HG02678 (cell line): ENCODE results near the gene LMAN1L.
A peak's percentile ranks its signal among the peaks of the same experiment; 100 is the strongest.

Experiments
- ATAC-seq: cut with Tn5 transposase; IDR thresholded peaks from one replicate; pipeline ENCODE4 v1.9.1; 2021; ENCODE audit warnings: mild to moderate bottlenecking, moderate library complexity; ENCODE audit not compliant: unreplicated experiment

The LMAN1L gene

DNA sequence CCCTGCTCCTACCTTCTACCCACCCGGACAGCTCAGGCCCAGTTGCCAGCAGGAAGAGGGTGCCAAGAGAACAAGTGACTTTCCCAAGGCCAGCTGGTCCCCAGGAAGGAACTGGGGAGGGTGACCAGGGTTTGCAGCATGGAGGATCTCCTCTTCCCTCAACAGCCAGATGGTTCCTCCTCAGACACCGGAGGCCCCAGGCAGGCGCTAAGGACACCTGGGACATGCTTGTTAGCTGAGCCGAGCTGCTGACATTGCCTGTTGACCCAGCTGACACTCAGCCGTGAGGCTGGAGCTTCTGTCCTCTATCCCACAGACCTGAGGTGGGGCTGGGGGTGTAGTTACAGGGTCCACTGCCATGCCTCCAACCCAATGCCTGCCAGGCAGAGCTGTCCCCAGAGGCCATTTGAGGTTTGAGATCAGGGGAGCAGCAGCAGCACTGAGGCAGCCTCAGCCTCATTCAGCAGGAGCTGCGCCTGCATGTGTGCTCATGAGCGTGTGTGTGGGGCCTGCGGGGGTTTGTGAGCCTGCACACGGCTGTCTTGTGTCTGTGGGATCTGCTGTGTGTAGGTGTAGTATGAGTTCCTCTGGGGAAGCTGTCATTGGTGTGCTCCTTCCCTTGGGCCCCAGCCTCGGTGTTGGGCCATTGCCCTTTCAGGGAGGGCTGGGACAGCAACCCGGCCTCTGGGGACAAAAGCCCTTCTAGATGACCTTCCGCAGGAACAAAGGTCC, 20.9 kb downstream of the LMAN1L start:
- ATAC-seq, result no peak

DNA sequence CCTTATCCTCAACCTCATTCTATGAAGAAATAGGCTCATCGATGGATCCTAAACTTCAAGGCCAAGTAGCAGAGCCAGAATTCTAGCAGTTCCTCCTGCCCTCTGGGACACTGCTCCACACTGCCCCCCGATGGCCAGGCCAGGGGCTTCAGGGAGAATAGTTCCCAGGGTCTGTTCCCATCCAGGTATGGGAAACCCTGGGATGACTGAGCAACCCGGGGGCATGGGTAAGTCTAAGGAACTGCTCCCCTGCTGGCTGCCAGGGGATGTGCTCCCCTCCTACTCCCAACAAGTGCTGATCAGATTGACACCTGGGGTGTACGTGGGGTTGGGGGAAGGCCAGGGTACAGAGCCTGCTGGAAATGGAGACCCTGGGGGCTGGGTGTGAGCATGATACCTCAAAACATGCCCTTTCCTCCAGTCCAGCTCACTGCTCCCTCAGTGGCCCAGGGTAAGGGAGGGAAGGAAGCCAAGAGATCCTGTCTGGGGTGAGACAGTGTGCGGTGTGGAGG, 22.7 kb downstream of the LMAN1L start:
- ATAC-seq, result no peak

DNA sequence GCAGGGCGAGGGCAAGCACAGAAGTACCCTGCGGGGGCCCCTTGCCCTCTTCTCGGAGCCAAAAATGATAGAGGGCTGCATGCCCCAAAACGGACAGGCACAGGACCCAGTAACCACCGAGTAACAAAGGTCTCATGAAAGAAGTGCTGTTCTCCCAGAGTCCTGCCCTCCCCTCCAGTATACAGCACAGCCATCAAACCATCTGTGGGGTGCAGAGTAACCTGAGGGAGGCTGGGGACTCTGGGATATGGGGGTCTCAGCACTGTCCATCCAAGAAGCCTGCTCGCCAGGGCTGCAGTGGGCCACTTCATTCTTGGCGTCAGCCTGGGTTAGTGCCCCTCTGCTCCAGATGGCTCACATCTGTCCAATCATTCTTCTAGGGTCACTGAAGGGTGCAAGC, 24.2 kb downstream of the LMAN1L start:
- no peak for ATAC-seq

DNA sequence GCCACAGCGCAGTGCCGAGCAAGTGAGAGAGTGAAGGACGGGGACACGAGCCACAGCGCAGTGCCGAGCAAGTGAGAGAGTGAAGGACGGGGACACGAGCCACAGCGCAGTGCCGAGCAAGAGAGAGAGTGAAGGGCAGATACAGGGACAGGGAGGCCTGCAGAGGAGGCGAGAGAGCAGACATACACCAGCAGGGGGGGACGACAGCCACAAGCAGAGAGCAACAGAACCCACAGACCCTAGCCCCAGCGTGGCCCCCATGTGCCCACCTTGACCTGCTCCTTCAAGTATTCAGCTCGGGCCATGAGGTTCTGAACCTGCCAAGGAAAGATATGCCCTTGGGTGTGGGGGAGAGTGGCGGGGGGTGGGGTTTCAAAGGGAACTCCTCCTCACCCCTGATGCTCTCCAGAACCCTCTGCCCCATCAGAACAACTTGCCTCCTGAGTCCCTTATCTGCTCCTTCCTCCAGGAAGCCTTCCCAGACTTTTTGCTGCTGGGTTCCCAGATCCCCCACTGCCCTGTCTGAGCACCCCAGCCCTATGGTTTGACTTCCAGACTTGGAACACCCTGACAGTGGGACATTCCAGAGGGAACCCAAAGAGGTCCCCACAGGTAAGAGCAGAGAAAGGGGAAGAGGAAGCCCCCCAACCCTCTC, 25.0 kb downstream of the LMAN1L start:
- no peak for ATAC-seq

DNA sequence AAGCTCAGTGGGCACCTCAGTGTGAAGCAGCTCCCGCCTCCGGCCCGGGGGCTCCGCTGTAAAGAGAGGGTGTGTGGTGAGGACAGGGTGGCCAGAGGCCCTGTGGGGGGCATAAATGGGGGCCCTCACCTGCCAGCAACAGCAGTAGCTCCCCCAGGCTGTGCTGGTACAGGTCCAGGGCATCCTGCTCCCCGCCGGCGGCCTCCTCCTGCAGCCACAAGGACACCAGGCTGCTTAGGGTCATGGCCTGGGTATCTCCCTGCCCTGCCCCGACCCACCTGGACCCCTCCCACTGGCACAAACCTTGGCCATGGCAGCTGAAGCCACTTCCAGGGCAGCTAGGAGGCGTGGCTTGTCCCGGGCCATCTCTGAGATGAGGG, 25.5 kb downstream of the LMAN1L start:
- ATAC-seq, result no peak

DNA sequence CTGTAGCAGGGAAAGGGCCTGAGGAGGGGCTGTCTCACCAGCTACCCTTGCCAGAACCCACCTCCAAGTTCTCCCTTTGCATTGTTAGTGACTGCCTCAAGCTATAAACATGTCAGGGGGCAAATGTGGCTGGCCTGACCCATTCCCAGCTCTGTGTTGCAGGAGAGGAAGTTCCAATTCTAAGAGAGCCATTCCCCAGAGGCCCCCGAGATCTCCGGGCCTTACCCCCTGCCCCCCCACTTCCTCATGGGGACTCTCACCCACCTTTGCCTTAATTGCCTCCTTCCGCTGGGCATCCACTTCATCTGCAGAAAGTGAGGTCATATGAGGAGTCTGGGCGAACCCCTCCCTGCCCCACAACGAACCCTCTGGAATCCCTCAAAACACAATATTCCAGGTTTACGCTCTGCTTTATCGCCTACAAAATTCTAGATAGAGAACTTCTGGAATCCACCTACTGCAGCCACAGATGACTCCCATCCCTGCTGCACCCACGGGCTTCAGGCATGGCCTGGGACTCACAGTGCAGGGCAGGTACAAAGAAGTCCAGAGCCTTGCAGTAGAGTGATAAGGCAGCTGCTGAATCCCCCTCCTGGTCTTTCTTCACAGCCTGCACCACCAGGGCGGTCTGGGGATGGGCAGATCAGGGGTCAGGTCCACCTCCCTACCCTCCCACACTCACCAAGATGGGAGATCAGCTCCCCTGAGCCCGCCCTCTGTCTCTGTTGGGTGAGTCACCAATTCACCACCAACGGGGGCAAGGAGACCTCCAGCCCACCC, 26.3 kb downstream of the LMAN1L start:
- no peak for ATAC-seq

DNA sequence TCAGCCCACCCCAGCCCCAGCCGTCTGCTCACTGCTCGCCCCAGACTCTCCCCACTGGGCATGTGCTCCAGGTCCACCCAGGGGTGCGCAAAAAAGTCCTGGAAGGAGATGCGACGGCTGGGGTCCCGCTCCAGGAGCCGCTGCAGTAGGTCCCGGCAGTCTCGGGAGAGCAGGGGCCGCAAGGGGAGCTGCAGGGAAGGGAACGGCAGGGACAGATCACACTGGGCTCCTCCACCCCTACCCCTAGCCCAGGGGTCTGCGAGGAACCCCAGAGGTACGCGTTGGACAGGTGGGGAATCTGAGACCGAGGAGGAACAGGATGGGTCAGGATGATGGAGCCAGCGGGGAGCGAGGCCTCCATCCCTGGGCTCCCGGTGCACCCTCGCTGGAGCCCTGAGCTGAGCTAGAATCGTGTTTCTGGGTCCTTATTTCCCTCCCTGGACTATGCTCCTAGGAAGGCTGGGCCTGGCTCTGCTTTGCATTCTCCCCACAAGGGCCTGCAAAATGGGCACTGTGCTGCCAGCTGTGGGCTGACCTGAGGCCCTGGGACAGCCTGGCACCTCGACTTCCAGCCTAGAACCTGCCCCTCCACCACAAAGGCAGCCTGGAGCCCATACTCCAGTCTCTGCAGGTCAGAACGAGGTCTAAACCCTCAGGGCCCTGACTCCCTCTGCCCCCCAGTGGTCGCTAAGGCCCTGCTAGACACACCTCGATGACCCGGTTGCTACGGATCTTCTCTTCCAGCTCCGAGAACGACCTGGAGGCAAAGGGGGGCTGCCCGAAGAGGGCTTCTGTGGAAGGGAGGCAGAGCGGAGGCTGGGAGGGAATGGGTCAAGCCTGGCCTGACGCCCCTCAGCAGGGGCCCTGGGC, 27.1 kb downstream of the LMAN1L start:
- ATAC-seq, result no peak

DNA sequence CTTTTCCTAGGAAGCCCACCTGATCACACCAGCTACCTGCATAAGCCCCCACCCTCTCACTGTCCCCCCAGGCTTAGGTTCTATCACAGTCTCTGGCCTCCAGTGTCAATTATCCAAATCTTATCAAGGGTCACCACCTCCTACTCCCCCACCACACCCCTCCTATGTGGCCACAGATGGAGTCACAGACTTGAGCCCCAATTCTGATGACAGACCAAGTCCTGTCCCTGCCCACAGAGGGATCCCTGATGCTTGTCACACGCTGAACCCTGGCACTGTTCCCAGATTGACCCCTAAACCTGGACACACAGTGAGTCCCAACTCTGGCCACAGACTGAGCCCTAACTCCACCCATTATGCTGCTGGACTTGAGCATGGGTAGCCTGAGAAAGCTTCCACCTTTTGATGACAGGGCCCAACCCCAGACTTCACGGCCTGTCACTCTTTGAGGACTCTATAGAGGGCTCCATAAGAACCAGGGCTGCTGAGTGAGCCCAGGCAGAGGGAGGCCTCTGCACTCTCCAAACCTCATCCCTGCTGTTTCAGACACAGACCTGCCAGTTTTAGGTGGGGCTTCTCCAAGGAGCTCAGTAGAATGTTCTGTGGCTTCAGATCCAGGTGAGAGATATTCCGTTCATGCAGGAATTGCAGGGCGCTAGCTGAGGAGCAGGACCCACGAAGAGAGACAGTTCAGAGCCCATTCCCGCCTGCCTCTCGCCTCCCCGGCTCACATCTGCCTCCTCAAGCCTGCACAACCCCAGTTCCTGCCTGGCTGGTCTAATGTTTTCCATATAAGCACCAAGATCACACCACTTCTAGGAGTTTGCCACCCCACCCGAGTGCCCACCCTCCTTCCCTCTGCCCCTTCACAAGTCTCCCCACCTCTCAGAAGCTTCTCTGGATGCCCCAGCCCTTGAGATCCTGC, 28.5 kb downstream of the LMAN1L start:
- ATAC-seq, result no peak

DNA sequence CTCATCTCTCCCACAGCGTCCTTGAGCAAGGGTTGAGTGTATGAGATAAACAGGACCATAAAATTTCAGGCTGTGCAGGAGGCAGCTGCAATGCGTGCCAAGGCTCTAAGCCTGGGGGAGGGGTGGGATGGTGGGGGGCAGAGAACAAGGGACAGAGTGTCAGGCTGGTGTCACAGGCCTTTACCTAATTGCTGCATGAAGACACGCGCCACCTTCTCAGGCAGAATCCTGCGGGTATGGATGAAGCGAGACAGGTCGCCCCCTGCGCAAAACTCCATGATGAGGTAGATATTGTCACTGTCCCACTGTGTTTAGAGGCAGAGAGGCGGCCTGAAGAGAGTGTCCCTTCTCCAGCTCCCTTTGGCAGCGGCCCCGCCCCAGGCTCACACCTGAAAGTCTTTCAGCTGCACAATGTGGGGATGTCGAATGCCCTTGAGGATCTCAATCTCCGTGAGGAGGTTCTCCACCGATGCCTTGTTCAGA, 29.3 kb downstream of the LMAN1L start:
- ATAC-seq, result no peak

DNA sequence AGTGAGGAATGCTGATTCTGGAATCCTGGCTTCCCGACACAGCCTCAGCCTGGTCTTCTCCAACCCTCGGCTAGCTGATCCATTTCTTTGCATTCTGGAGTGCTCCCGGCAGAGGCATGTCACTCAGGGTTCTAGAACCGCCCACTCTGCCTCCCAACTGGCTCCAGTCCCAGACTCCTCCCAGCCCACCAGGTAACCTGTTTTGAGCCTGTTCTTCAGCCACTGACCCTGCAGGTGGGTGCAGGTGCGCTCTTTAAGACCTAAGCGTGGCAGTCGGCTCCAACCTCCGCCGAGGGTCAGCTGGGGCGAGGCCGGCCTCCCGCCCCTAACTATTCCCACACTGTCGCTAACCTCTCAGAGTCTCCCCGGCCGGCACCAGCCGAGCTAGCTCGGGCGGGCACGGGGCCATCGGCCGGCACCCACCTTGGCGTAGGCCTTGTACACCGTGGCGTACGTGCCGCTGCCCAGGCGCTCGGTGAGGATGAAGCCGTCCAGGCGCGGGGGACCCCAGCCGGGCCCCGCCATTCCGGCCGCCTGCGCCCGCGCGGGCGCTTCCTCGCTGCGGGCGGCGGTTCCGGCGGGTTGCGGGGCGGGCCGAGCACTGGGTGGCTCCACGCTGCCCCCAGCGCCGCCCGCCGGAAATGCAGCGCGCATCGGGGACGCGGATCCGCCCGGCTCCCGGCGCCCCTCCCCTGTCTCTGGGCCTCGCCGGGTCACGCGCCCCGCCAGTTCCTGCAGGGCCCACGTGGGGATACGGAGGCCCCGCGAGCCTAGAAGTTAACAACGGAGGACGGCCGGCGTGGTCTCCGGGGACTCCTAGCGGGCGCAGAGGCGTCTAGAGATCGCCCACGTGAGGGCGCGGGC, 30.2 kb downstream of the LMAN1L start, which contains the start of gene ULK3:
Gene ULK3, minus strand, starts transcription at position 576 of the 864 bp plus-strand sequence. Its CDS starts 51 bp downstream, at position 525.
- peak; percentile 90 for ATAC-seq

DNA sequence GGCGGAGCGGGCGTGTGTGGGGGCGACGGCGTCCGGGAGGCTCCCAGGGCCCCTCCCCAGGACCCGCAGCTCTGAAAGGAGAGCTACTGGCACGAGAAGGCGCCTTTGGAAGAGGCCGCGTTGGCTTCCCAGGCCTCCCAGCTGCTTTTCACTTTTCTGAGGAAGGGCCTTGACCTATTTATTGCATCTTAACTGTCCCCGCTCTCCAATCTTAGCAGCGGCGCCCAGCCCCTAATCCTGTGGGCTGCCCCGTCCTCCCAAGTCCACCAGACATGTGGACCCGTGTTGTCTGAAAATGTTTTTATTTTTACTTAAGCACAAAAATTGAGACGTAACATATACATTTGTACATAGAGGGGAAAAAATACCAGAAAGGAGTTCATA, 30.8 kb downstream of the LMAN1L start:
- no peak for ATAC-seq

DNA sequence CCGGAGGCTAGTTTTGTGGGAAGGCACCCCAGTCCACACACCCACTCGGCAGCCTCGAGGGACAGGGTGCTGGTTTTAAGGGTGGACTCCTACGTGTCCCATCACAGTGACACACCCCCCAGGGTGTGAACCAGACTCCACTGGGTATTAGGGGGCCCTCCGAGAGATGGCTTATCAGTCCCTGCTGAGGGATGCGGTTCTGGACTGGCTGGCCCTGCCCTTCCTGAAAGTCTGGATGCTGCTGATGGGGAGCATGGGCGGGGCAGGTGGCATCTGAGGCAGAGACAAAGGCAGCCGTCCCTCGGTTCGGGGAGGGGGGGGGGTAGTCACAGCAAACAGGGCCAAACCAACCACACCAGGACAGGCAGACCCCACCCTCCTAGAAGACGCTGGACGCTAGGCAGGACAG, 31.3 kb downstream of the LMAN1L start:
- no peak for ATAC-seq

DNA sequence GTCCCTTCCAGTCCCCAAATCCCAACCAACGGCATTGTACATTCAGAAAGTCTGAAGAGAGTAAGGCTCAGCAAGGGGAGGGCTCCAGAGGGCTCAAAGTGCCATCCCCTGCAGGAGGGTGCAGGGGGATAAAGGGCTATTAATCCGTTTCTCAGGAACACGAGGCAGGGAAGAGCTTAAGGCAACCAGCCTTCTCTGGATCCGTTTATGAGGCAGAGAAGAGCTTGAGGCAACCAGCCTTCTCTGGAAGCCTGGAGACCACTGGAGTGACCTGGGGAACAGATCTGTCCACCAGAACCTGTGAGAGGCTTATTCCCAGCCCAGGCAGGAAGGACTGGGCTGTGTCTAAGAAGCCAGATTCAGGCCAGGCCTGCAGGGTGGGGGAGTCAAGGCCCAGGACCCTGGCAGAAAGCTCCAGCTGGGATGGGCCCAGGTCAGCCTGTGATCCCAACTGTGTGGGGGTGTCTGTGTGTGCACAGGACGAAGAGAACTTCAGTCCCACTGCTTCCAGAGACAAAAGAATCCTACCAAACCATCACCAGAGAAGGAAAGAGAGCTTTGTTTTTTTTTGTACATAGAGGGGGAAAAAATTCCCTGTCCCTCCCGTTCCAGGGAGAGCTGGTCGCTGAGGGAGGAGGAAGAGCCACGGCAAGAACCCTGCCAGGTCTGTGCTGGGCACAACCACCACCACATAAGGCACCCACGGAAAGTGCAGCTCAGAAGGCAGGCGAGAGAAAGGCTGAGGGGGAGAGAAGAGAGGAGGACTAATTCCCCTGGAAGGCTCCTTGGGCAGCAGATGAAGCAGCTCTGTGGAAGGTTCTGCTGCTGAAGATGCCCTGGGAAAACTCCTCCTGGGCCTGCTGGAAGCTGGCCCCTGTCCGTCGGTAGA, 31.9 kb downstream of the LMAN1L start:
- ATAC-seq, result no peak

DNA sequence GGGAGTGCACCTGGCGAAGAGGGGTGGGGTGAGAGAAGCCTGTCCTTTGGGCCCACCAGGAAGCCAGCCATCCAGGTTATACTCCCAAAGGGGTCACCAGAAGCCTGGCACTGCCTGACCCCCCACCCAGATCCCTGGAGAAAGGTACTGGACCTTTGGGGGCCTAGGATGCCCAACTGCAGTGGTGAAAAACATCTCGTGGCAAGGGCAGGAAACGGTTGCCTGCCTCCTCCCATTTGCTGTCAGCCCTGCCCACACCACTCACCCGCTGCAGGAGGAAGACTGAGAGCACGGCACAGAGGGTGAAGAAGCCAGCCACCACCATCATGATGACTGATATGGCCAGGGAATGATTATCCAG, 32.6 kb downstream of the LMAN1L start:
- ATAC-seq, result no peak

DNA sequence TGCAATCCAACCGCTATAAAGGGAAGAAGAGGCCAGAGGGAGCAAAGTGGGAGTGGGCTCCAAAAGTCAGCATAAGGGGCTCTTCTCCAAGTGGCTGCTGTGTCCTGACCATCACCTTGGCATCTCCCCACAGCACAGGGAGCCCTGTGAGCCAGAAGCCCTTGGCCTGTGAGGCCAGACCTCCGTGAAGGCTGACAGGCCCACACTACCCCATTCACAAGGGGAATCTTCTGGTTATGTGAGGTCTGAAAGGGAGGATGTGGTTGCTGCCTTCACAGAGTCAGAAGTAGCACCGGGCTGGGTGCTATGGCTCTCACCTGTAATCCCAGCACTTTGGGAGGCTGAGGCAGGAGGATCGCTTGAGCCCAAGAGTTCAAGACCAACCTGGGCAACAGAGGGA, 32.9 kb downstream of the LMAN1L start:
- no peak for ATAC-seq

DNA sequence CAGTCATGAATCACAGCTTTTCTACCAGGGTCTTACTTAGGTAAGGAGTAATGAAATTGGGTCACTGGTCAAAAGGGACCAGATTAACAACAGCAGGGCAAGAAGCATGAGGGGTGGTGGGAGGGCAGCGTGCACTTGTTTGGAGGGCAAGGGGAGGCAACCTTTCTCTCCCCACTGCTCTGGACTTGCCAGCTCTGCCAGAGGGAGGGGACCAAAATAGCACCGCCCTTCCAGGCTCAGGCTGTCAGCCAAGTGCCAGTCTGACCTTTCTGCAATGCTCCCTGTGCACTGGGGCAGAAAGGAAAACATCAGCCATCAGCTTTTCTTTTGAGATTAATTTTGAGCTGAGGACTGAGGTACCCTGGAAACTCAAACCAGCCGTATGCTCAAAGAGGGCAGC, 34.8 kb downstream of the LMAN1L start:
- ATAC-seq, result no peak

DNA sequence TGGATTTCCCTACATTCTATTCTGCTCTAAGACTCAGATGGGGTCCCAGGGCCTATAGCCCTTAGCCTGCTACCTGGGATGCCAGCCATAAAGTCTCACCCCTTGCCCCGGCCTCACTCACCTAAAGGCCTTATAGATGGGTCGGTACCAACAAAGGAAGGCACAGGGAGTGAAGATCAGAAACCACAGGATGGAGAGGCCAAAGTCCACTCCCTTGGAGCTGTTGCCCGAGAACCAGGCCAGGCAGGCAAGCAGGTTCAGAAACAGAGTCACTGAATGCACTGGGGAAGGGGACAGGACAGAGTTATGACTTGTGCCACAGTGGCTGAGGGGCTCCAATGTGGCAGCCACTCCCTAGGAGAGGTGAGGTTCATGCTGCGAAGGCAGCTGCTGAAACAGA, 37.8 kb downstream of the LMAN1L start:
- no peak for ATAC-seq

DNA sequence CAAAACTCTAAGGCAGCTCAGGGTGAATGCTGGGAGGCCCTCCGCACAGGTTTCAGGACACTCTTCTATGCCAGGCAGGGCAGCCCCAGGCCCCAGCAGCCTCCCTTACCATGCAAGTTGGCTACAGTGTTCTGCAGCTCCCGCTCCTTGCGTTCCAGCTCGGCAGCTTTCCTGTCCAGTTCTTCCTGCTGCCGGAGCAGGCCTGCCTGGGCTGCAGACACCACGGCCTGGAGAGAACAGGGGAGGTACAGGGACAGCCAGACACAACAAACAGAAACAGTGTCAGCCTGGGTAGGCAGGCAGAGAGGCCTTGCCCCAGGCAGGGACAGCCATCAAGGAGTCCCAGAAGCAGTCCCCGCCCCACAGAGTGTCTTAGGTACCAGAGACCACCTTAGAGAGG, 39.3 kb downstream of the LMAN1L start:
- no peak for ATAC-seq
